Esophagus mucosa (tissue), 1 donor: ENCODE measurements around the gene ZNF516. TPM values are rescaled to one million over a fixed set of nuclear protein-coding genes. Genes with fewer than 3 reads are reported as not detected.

Source experiments
- ATAC-seq: fragments of 200-7000 bp; cut with Tn5 transposase; one replicate; pipeline ENCODE4 v1.9.1; 2020
- total RNA-seq: library from RNA; stranded (reverse); gene quantifications from one replicate; pipeline ENCODE4 v1.2.4, GENCODE V29; 2023
- donor health status: DM: yes; HTN: yes; CAD: no.

Gene ZNF516
- total RNA-seq, 1 donor from 2014 or later: 19.3 TPM

DNA sequence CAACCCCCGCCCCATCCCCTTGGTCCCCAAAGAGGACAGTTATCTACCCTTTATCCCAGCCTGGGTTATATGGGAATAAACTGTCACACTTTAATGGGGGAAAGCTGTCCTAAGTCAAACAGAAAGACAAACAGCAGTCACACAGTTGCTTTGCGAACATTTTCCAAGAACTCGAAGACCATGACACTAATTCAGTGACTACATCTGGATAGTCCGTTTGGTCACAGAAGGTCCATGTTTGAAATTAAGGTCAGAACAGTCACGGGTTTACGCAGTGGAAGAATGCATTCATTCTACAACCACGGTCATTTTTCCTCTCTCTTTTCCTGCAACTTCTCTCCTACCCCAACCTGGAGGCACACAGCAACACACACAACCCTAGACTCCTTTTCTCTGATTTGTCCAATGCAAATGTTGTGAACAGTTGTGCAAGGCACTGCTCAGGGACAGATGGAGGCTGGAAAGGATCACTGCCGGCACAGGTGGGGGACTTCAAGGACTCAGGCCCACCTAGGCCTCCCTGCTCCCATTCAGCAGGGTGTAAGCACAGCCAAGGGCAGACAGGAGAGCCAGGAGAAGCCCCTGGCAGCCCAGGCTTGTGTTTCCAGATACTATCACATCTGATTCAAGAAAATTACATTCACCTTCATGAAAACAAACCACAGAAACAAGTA lies 39.9 kb downstream of the ZNF516 start:
- no peak for ATAC-seq

DNA sequence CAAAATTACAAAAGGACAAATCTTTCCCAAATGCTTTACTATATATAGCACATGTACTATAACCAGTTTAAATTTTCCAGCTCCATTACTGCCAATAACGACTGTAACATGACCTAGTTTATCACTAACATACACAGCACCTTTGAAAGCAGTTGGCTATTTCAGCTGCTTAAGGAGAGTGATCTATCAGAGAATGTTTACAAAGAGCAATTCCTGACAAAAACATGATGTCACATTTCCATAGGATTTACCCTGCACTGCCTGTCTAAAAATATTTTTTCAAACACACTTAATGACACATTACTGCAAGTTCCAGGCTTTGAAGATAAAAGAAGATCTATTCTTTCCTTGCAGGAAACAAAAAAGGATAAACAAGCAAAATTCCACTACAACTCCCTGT lies 40.6 kb downstream of the ZNF516 start:
- ATAC-seq: no peak

DNA sequence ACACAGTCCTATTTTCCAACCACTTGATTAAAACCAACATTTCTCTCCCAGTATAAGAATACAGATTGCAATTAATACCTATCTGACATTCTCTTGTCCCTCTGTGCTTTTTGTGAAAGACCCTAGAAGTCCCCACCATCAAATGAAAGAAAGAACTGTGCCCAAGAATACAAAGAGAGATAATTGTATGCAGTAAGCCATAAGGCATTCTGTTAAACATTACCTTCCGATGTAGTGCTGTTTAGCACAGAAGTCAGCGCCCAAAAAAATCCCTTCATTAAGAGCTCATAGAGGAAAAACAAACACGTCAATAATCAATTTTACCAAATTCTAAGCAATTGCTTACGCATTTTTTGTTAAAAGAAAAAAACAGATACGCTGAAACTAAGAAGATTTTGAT lies 41.1 kb downstream of the ZNF516 start:
- ATAC-seq: no peak

DNA sequence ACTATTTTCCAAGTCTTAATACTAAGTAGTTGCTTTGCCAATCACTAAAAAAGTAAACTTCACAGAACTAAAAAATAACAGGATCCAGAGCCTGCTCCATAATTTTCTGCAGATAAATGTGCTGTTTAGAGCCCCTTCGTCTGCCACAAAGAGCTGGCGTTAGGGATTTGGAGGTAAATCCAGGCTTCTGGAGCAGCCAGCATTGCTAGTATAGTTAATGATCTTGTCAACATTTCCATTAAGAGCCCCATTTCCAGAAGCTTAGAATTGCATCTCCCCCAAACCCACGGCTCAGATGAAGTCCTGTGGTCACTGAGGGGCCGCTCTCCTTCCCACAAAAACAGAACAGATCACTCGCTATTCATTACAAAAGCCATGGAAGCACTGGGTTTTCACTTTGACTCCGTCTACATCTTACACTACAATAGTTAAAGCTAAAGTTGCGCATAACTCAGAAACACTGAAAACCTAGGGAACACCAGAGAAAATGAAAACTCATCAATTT lies 41.9 kb downstream of the ZNF516 start:
- ATAC-seq: no peak

DNA sequence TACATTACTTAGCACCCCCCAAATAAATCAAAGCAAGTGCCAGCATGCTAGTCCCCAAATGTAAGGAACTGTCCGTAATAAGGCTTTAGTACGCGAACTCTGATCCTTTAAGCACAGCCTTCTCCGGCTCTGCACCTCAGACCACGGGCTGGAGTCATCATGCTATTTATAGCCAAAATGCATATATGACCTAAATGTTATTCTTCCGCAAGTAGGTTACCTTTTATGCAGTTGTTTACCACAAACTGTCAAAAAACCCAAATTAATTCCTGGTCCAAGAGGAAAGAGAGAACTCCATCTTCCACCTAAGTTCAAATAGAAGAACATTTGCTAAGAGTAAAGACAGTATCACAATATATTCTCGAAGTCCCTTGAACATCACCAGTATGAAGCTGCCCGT lies 42.7 kb downstream of the ZNF516 start:
- no peak for ATAC-seq

DNA sequence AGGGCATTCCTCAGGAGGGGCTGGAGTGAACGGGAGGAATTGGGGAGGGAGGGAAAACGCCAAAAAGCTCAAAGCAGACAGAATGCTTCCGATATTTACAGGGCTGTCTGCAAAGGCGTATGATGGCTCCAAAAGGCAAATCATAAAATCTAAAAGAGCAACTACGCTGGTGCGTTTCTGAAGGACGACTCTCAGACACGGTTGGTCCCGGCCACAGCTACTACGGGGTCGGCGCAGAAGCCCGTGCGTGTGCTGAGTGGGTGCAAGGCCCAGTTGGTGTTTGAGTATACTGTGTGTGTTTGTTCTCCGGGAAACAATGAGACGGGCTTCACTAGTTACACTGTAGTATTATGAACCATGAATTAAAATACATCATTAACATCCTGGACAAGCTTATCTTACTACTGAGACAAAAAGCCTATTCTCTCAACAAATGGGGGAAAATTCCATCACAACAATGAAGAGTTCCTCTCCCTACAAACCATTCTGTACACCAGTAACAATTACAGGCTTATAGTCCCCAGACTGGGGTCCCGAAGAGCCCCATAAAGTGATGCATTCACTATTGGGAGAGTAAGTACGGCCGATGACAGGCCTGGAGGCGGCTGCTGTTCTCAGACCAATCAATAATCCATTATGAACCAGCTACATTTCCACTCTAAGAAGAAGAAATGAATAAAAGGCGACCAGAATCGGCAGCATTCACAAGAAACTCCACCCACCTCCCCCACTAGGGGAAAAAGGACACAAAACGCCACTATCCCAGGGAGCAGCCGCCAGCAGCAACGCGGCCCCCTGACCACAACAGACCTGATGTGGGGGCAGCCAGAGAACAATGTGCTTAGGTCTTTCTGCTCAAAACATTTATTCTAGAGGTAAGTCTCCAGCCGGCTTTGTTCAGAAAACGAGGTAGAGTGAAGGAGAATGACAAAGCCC lies 43.4 kb downstream of the ZNF516 start:
- peak; percentile 30 for ATAC-seq

DNA sequence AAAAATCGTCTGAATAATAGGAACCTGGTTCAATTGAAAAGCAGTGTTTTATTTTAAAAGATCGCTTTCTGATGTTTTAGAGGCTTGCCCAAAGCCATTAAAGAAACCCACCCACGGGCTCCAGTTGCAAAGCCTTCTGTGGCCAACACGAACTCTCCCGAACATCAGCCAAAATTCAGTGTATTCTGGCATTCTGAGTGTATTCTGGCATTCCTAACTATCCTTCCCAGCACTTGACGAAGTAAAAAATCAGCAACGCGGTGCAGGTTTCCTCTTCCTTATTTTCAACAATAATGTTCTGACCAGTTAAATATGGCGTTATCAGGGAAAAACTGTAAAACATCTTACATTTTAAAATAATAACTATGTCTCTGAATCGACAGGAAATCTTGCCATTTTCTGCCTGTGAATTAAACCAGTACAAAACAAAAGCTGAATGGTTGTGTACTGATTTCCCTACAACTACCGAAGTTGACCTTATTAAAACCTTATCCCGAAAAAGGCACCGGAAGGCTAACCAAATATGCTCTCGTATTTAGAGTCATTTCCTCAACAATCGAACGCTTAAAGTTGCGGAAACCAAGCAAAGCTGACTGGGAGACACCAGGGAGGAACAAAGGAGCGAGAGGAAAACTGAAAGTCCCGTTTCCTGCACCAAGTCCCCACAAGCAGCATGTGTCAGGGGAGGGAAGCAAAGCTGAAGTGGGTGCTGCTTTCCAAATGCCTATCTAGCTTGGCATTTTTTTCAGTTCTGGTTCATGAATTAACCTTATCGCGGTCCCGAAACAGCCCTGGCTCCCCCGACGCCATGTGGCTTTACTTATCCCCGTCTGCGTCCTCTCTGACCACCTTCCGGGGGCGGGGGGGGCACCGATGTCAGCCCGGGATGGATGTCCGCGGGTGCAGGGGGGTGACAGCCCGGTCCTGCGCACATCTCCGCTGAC lies 44.3 kb downstream of the ZNF516 start:
- peak; percentile 54 for ATAC-seq

DNA sequence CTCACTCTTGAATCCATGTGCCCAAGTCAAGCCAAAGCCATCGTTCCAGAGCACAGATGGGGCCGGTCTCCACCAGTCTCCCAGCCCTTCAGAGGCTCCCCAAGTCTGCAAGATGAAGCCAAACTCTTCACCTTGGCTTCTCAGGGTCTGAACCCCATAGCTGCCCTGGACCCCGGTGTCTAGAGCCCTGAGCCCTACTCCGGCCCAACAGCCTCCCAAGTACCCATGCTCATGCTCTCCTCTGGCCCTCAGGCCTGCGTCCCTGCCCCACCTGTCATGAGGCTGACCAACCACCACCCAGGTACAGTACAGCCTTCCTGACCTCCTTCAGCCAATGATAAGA lies 46.0 kb downstream of the ZNF516 start:
- ATAC-seq: no peak

DNA sequence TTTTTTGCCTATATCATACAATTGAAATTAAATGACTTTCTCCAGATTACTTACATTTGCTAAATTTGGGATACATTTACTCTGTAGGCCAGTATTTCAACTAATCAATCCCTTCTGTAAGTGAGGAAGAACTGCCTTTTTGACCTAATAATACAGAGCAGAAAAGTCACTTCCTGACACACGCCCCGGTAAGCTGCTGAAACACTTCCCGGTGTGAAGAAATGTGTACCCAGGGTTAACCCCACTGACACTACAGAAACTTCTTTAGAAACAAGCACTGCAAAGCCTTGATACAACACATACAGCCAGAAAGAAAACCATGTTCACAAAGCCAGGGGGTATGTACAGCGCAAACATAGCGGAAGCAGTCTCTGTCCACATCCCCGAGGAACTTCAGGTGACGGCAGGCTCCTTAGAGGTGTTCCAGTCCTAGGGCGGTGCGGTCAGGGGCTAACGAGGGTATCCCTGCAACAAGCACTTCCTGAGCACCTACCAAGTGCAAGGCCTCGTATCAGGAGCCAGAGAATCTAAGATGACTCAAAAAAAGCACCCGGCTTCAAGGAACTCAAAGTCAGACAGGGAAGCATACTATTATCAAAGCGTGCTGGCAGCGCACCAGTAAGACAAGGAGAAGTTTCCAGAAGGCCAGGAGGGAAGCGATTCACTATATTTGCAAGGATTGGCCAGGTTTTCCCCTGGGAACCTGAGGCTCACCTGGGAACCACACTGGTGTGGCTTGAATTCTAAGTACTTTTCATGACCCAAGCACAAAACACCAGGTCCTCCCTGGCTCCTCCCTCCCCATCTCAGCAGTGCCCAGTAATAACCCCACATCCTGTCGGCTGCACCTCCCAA lies 46.6 kb downstream of the ZNF516 start:
- peak; percentile 39 for ATAC-seq

DNA sequence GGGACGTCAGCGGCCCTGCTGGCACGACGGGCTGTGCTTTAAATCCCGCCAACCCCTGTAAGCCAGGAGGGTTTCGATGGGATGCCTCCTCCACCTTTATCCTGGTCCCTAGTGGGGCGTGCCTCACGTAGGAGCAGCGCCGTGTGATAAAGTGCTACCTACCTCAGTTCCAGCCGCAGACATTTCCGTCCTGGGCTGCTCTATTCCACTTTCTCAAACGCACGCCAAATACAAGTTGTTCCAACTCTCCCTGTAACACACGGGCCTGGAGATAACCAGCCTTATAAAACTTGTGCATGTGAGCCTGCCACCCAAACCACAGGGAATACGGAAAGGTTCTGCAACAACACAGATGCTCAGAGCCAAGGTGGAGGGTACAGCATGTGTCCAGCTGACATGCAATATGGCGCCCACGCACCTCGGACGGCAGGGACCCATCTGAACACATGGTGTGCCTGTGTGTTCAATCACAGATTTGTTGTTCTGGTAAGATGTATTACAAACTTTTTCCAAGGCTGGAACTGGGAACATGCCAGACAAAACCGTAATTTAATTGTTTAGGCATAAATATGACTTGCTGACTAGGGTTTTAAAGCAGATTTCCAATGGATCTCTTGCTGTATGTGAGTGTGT lies 47.7 kb downstream of the ZNF516 start:
- no peak for ATAC-seq

DNA sequence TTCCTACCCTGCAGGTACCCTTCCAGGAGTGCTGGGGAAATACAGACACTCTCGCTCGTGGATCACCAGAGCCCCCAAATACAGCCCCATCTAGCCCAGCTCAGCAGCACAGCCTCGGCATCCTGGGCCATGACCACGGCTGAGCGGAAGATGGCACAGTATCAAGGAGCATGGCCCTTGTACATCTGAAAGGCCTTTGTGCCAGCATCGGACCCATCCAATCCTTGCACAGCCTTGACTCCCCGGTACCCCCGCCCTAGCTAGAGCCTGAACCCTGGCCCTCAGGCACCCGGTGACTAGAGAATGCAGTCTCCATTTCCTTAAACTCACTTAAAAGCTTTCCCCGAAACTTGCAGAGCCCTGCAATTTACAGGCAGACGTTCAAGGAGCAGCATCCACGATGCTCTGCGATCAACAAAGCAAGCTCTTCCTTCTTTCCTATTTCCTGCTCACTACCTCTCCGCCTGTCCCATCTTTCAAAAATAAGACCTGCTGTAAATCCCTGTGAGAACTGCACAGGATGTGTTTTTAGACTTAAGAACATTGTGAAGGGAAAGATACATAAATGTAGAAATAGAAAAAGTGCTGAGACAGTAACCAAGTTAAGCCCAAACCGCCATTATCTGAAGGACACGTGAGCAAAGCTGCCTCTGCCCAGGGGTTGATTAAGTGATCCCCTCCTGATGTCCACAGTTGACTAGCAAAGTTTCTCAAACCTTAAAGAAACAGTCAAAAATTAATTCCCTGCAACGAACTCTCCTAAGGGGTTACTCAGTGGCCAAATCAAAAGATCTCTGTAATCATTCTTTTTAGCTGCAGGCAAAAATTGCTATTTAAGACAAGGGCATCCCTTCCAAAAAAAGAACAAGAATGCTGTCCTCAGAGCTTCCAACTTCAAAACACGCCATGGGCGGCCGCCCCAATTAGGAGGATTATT lies 48.5 kb downstream of the ZNF516 start:
- no peak for ATAC-seq

DNA sequence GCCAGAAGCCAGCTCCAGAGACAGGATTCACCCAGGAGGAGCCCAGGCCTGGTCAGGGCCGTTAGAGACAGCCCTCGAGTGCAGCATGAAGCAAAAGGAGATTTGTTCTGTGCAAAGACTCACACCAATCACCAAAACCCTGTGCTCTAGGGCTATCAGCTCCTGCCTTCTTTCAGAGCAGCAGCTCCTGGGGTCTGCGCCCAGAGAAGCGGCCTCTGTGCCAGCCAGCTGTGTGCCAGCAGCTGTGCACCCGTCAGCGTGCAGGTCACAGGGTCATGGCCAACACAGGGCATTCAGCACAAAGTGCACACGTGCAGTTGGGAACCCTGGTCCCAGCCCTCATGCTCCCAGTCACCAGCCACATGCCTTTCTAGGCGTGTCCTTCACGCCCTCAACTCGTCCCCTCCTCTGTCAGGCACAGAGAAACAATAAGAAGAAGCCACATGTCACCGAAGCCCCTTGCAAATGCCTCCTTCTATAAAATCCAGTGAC lies 49.3 kb downstream of the ZNF516 start:
- ATAC-seq: no peak

DNA sequence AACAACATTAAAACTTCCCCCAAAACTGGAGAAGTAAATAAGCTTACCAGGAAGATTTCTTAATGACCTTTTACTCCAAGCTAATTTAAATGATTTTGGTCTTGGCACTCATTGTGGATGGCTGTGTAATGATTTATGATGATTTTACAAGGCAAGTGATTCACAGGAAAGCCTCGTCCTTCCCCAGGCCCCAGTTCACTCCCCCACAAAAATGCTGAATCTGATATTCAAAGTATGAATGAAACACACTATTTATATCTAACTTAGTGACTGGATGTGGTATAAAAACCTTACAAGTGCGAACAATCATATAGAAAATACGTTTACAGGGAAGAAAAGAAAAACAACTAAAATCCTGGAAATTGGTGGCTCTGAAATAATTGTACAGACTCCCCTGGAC lies 49.8 kb downstream of the ZNF516 start:
- ATAC-seq: no peak

DNA sequence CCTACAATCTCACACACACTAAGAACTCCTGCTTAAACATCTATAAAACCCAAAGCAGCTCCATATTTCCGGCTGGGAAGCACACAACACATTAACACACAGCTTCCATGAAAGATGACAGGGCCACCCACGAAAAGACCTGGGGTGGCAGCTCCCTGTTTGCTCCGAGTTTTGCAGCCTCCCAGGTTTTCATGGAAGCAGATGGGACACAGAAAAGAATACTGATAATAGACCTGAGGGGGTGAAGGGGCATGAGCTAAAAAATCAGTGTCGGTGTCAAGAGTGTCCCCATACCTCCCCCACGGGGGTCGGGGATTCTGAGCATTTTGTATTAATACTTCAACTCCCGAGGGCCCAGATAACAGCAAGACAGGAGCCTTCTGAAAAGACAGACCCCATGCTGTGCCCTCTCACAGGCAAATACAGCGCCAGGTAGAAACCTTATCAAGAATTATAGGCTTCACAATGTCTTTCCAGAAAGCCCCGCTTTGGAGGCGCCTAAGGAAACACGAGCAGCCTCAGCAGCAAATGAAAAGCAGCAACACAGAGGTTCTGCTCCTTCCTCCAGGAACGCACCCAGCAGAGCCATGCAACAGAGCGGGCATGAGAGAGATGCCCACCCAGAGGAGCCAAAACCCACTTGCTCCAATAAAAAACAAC lies 50.5 kb downstream of the ZNF516 start:
- ATAC-seq: no peak

DNA sequence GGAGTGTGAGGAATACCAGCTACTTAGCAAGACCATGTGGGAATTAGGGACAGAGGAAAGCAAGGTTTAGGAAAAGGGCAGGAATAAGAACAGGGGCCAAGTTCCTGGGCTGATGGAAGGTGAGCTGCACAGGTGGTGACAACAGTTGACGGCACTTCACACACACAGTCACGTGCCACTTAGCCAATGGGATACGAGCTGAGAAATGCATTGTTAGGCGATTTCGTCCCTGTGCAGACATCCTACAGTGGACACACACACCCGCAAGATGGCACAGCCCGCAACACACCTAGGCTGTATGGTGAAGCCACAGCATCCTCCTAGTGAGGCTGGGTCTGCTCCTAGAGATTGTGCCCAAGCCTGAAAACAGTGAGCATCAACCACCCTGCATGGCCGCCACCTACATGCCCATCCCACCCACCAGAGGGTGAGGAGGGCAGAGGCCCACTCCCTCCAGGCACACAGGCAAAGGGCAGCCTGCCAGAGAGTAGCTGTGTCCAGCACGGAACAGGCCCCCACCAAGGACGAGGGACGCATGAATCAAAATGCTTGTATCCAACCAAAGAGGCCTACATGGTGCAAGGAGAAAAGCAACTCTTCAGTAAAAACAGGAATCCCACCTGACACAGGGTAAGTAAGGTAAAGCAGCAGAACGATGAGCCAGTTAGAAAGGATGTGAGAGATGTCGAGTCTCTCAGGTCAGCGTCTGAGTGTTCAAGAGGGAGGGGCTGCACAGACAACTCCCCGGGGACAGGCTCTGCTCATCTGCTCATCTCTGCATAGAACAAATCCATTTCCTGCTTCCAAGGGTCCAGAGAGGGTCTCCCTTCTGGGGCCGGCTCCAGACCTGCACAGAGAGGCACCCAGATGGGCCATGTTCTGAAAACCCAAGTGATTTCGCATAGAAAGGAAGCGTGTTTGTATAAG lies 51.3 kb downstream of the ZNF516 start:
- ATAC-seq: no peak

DNA sequence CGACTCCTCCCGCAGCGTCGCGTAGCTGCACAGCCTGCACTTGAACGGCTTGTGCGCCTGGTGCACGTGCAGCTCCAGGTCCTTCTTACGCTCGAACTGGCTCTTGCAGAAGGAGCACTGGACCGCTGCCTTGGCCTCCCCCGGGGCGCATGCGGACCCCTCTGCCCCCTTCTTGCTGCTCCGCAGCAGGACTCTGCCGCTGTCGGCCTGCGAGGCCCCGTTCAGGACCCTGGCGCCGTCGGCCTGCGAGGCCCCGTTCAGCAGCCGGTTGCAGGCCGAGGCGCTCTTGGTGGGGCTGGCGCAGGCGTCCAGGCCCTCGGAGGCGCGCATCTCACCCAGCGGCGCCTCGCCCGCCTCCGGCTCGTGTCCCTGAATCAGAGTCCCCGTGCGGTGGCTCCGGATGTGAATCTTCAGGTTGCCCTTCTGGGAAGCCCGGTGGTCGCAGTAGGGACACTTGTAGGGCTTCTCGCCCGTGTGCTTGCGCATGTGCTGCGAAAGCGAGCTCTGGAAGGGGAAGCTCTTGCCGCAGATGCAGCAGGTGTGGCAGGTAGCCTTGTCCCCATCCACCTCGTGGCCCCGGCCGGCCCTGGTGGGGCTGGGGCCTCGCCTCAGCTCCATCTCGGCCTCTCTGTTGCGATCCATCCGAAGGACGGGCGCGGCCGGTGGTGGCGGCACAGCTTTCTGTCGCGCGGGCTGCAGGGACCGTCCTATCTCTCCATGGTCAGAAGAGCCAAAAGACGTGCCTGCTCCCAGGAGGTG lies 52.5 kb downstream of the ZNF516 start:
- no peak for ATAC-seq

DNA sequence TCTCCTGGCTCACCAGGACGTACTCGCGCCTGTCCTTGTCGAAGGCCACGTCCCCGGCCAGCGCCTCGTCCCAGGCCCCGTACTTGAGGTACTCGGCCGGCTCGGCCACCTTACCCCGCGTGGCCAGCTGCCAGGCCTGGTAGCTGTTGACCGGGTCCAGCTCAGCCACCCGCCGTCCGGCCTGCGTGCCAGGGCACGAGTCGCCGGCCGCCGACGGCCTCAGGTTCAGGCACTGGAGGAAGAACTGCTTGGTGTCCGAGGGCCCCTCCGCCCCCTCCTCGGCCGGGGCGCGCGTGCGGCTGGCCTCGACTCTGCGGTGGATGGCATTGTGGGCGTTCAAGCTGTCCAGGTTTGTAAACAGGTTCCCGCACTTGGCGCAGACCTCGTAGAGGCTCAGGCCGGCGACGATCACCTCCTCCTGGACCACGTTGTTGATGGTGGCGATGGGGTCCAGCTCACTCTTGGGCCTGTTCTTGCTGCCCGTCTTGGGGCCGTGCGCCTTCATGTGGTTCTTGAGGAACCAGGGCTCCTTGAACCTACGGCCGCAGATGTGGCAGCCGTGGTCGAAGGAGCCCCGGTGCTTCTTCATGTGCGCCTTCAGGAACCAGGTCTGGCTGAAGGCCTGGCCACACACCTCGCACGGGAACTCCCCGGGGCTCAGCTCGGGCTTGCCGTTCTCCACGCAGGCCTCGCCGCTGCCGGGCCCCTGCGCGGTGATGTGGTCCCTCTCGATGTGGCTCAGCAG lies 53.2 kb downstream of the ZNF516 start:
- ATAC-seq: no peak
